NT2/D1 (cell line): ENCODE measurements around the gene SLFN13.

ENCODE experiments used
- SUZ12 ChIP-seq: IDR thresholded peaks from 2 replicates; pipeline ENCODE4 v1.6.1; 2011; ENCODE audit not compliant: insufficient read length, insufficient read depth; ENCODE audit errors: extremely low read depth
- ZNF274 ChIP-seq: IDR thresholded peaks from 2 replicates; pipeline ENCODE4 v1.6.1; 2011; ENCODE audit warnings: mild to moderate bottlenecking, low read depth, low read length

GRCh38 chr17:35390156-35390555, 58.4 kb downstream of the SLFN13 start:
- no peak for TF ChIP-seq SUZ12
- no peak for TF ChIP-seq ZNF274
